HEK293T (cell line): ENCODE data around the gene UFC1.

Source experiments
- CTCF ChIA-PET: fragments of 350-600 bp; formaldehyde crosslinking; extraction: SDS; loops from one replicate; lab custom pipeline; 2021; ENCODE audit warnings: antibody characterized with exemption, inconsistent platforms; lab: Yijun Ruan, JAX
- POLR2A ChIA-PET: fragments of 350-600 bp; formaldehyde crosslinking; extraction: SDS; loops from one replicate; lab custom pipeline; 2020; ENCODE audit warnings: antibody characterized with exemption, inconsistent platforms; lab: Yijun Ruan, JAX
- DNase-seq: peaks from one replicate; pipeline ENCODE4 v3.0.0; 2012; ENCODE audit warnings: mixed read lengths; ENCODE audit errors: extremely low spot score
- ARNT ChIP-seq: fragments of 450-650 bp; IDR thresholded peaks from 2 replicates; pipeline ENCODE4 v1.6.1; 2017; ENCODE audit warnings: mild to moderate bottlenecking
- BHLHE40 ChIP-seq: fragments of 450-650 bp; IDR thresholded peaks from 2 replicates; pipeline ENCODE4 v1.6.1; 2016; ENCODE audit warnings: mild to moderate bottlenecking, moderate library complexity, borderline replicate concordance
- CTBP1 ChIP-seq: fragments of 450-650 bp; IDR thresholded peaks from 2 replicates; pipeline ENCODE4 v1.6.1; 2016; ENCODE audit warnings: borderline replicate concordance
- ELF4 ChIP-seq: fragments of 450-650 bp; IDR thresholded peaks from 2 replicates; pipeline ENCODE4 v1.6.1; 2017; ENCODE audit warnings: antibody characterized with exemption
- FOXA1 ChIP-seq: fragments of 450-650 bp; IDR thresholded peaks from 2 replicates; pipeline ENCODE4 v1.6.1; 2016; ENCODE audit warnings: mild to moderate bottlenecking
- FOXK2 ChIP-seq: fragments of 450-650 bp; IDR thresholded peaks from 2 replicates; pipeline ENCODE4 v1.6.1; 2016; ENCODE audit warnings: mild to moderate bottlenecking
- FOXM1 ChIP-seq: fragments of 450-650 bp; IDR thresholded peaks from 2 replicates; pipeline ENCODE4 v1.6.1; 2017; ENCODE audit warnings: mild to moderate bottlenecking, borderline replicate concordance
- HDGF ChIP-seq: fragments of 450-650 bp; IDR thresholded peaks from 2 replicates; pipeline ENCODE4 v1.6.1; 2017; ENCODE audit warnings: antibody characterized with exemption, borderline replicate concordance
- L3MBTL2 ChIP-seq: fragments of 450-650 bp; conservative IDR thresholded peaks from 2 replicates; pipeline ENCODE4 v1.6.1; 2016; ENCODE audit warnings: mild to moderate bottlenecking
- LEF1 ChIP-seq: fragments of 450-650 bp; IDR thresholded peaks from 2 replicates; pipeline ENCODE4 v1.6.1; 2017; ENCODE audit warnings: mild to moderate bottlenecking, borderline replicate concordance
- NFRKB ChIP-seq: fragments of 450-650 bp; IDR thresholded peaks from 2 replicates; pipeline ENCODE4 v1.6.1; 2016; ENCODE audit warnings: mild to moderate bottlenecking, moderate library complexity
- SP1 ChIP-seq: fragments of 450-650 bp; IDR thresholded peaks from 2 replicates; pipeline ENCODE4 v1.6.1; 2017
- SUZ12 ChIP-seq: fragments of 450-650 bp; IDR thresholded peaks from 2 replicates; pipeline ENCODE4 v1.6.1; 2016; ENCODE audit warnings: mild to moderate bottlenecking
- TARDBP ChIP-seq: fragments of 450-650 bp; IDR thresholded peaks from 2 replicates; pipeline ENCODE4 v1.6.1; 2016
- ZNF384 ChIP-seq: fragments of 450-650 bp; IDR thresholded peaks from 2 replicates; pipeline ENCODE4 v1.6.1; 2016
- TF ChIP-seq, protein P1 (sequence below): fragments of 450-650 bp; IDR thresholded peaks from 2 replicates; pipeline ENCODE4 v1.6.1; 2016

UFC1 gene

DNA sequence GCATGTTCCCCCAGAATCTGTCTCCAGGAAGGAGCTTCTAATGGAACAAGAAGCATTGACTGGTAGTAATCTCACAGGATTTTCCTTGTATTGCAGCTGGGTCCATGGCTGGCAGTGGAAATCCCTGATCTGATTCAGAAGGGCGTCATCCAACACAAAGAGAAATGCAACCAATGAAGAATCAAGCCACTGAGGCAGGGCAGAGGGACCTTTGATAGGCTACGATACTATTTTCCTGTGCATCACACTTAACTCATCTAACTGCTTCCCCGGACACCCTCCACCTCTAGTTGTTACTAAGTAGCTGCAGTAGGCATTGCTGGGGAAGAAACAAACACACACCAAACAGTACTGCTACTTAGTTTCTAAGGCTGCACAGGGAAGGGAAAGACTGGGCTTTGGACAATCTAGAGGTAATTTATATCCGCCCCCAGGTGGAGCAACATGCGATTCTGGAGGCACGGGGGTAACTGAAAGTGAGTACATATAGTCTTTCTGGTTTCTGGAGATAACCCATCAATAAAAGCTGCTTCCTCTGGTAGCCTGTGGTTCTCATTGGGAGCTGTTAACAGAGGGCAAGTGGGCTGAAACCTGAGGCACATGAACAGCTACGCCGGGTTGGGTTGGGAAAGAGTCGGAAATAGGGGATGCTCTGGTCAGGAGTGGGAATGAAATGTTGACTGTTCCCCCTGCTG is 4.7 kb downstream of the UFC1 start:
- no peak for TF ChIP-seq BHLHE40
- TF ChIP-seq FOXA1 = no peak
- TF ChIP-seq SP1 = no peak
- no peak for TF ChIP-seq LEF1
- TF ChIP-seq NFRKB = no peak
- TF ChIP-seq SUZ12 = no peak
- TF ChIP-seq ELF4 = no peak
- no peak for TF ChIP-seq CTBP1
- TF ChIP-seq L3MBTL2 = no peak
- TF ChIP-seq FOXM1 = no peak
- TF ChIP-seq ZNF384 = no peak
- TF ChIP-seq ARNT = no peak
- TF ChIP-seq, protein P1, sequence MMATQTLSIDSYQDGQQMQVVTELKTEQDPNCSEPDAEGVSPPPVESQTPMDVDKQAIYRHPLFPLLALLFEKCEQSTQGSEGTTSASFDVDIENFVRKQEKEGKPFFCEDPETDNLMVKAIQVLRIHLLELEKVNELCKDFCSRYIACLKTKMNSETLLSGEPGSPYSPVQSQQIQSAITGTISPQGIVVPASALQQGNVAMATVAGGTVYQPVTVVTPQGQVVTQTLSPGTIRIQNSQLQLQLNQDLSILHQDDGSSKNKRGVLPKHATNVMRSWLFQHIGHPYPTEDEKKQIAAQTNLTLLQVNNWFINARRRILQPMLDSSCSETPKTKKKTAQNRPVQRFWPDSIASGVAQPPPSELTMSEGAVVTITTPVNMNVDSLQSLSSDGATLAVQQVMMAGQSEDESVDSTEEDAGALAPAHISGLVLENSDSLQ = no peak
- TF ChIP-seq TARDBP = no peak
- TF ChIP-seq HDGF = no peak
- no peak for TF ChIP-seq FOXK2
- ChIA-PET CTCF (interaction anchor here (0.6 kb wide), 2 partner anchors 22 to 67 kb away, joined by 3 read pairs; partner anchors contain the start of gene TOMM40L), POLR2A (interaction anchor here (1.1 to 1.9 kb wide), 4 partner anchors 7 to 44 kb away, joined by 3 to 10 read pairs (median 6); partner anchors contain the start of genes NDUFS2 and PPOX)
- no peak for DNase-seq

DNA sequence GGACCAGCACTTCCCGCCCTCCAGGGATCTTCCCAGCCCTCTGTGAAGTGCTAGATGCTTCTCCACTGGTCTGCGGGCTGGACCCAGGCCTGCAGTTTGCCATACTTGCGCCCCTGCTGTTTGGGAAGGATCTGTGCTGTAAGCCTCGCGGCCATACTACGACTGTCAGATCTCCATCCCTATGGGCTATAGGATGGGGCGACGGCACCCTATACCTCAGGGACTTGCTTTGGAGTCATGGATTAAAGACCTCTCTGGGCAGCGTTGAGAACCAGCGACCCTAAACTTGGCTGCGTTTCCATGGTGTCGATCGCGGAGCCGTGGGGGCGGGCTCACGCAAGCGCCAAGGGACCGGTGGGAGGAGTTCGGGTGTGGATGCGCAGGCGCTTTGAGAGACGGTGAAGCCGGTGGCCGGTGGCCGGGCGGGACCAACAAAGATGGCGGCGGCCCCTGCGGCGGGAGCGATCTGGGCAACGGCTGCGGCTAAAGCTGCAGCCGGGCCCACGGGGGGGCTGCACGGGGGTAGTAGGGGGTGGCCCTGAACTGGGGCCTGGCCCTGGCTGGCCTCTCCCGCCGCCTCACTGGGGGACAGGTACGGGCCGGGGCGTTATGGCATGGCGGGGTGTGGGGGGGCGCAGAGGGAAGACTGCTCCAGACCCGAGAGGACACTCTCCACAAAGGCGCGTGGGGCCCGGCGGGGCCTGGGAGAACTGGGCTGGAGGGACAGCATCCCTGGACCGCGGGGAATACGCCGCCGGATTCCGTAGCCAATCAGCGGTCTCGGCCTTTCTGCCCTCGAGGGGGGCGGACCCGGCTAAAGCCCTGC is 5.5 kb downstream of the UFC1 start, which contains the start of gene USP21:
Gene USP21 (plus strand): TSS at position 414 of the 826 bp plus-strand sequence. CDS start 1,141 bp downstream, outside the sequence.
- ChIA-PET POLR2A (interaction anchor here (1.9 kb wide), 1 partner anchor 43 kb away, joined by 8 read pairs; the partner anchor contains the start of gene NDUFS2), CTCF (interaction anchor here (0.6 kb wide), 2 partner anchors 22 to 66 kb away, joined by 3 read pairs; partner anchors contain the start of gene TOMM40L)
- no peak for TF ChIP-seq TARDBP
- TF ChIP-seq HDGF = peak; percentile 94
- peak; percentile 96 for DNase-seq

DNA sequence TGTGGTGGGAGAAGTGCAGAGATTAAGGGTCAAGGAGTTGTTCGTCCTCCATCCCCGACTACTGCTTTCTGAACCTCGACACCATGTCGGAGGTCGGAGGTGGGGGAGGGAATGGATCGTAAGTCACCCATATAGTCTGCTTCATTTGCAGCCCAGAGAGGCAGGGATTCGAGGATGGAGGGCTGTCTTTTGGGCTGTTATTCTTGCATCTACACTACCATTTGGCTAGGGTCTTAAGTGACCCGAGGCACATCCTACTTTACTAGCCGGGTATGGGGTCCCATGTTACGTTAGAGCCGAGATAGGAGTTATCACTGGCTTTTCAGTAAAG is 6.1 kb downstream of the UFC1 start:
- POLR2A ChIA-PET = no interaction called here
- CTCF ChIA-PET = no interaction called here
- DNase-seq = no peak
- TF ChIP-seq SP1 (no peak), SUZ12 (no peak), BHLHE40 (no peak), FOXK2 (no peak)

DNA sequence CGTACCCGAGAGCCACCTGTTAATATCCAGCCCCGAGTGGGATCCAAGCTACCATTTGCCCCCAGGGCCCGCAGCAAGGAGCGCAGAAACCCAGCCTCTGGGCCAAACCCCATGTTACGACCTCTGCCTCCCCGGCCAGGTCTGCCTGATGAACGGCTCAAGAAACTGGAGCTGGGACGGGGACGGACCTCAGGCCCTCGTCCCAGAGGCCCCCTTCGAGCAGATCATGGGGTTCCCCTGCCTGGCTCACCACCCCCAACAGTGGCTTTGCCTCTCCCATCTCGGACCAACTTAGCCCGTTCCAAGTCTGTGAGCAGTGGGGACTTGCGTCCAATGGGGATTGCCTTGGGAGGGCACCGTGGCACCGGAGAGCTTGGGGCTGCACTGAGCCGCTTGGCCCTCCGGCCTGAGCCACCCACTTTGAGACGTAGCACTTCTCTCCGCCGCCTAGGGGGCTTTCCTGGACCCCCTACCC is 6.9 kb downstream of the UFC1 start:
- ChIA-PET CTCF (no interaction called here), POLR2A (no interaction called here)
- no peak for TF ChIP-seq FOXM1
- no peak for TF ChIP-seq HDGF
- TF ChIP-seq ELF4 = no peak
- TF ChIP-seq TARDBP = no peak
- no peak for TF ChIP-seq ARNT
- no peak for TF ChIP-seq LEF1
- no peak for TF ChIP-seq L3MBTL2
- no peak for TF ChIP-seq ZNF384
- TF ChIP-seq FOXA1 = no peak
- no peak for TF ChIP-seq NFRKB
- no peak for TF ChIP-seq FOXK2
- TF ChIP-seq SUZ12 = no peak
- TF ChIP-seq, protein P1 = no peak
- no peak for DNase-seq

DNA sequence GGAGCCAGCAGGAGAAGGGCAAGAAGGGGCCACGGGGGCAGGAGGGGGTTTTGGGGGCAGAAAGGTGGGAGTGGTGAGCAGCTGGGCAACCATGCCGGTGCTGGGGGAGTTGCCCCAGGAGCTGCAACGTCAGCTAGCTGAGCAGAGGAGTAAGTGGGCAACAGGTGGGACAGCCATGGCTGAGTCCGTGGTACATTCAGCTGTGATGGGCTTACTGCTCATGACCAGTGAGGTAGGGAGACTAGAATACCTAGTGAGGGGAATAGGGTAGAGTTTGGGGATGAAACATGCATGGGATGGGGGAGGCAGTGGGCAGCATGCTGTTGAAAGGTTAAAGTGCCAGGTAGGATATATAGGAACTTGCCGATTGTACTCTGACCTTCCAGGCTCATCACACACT is 7.9 kb downstream of the UFC1 start:
- DNase-seq = no peak
- TF ChIP-seq, protein P1 = no peak
- TF ChIP-seq ZNF384 (no peak), TARDBP (no peak), L3MBTL2 (no peak), SUZ12 (no peak), NFRKB (no peak), FOXA1 (no peak), CTBP1 (no peak)
- ChIA-PET CTCF (no interaction called here), POLR2A (interaction anchor here (1.2 to 1.3 kb wide), 2 partner anchors 8 to 11 kb away, joined by 3 to 4 read pairs; partner anchors contain the start of gene UFC1)

DNA sequence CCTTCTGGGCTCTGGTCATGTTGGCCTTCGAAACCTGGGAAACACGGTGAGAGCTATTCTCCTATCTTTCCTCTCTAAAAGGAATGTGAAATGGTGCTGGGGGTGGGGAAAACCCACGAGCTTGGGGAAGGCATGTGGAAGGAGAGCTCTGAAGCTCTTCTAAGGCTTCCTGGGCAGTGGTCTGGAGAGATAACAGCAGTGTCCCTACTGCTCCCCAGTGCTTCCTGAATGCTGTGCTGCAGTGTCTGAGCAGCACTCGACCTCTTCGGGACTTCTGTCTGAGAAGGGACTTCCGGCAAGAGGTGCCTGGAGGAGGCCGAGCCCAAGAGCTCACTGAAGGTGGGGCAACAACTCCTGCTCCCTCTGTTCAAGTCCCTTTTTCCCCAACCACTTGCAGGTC is 8.3 kb downstream of the UFC1 start:
- DNase-seq = no peak
- no peak for TF ChIP-seq FOXM1
- no peak for TF ChIP-seq TARDBP
- TF ChIP-seq, protein P1 = no peak
- no peak for TF ChIP-seq HDGF
- no peak for TF ChIP-seq LEF1
- TF ChIP-seq ELF4 = no peak
- TF ChIP-seq NFRKB = no peak
- TF ChIP-seq SUZ12 = no peak
- TF ChIP-seq ZNF384 = no peak
- no peak for TF ChIP-seq CTBP1
- TF ChIP-seq ARNT = no peak
- TF ChIP-seq SP1 = no peak
- TF ChIP-seq L3MBTL2 = no peak
- POLR2A ChIA-PET = interaction anchor here (1.2 to 1.3 kb wide), 2 partner anchors 8 to 11 kb away, joined by 3 to 4 read pairs; partner anchors contain the start of gene UFC1
- CTCF ChIA-PET = no interaction called here
